NCI-H1105 (cell line): ENCODE results near the gene LPAR1.
"Not testable (repeated sequence)": the region's sequence is repeated elsewhere in the genome, so short reads cannot be mapped to it uniquely, and the experiment has no call there.

Source experiments
- DNase-seq: peaks from one replicate; lab custom pipeline; 2025; lab: John Stamatoyannopoulos, UW

LPAR1 gene

GRCh38 chr9:110874963-110875674 is 163.2 kb downstream of the LPAR1 start:
- no peak for DNase-seq

- DNase-seq, result no peak
These were observed 165.3 kb downstream of the LPAR1 start for GRCh38 chr9:110872920-110873319.

- DNase-seq, result no peak
These were observed 166.5 kb downstream of the LPAR1 start for GRCh38 chr9:110871736-110872135.

GRCh38 chr9:110869931-110870330 is 168.3 kb downstream of the LPAR1 start:
- DNase-seq, result no peak

- no peak for DNase-seq
These were observed 174.3 kb downstream of the LPAR1 start for GRCh38 chr9:110864011-110864410.

- not testable (repeated sequence) for DNase-seq
These were observed 176.7 kb downstream of the LPAR1 start for GRCh38 chr9:110861370-110862110.

GRCh38 chr9:110856772-110857171 is 181.5 kb downstream of the LPAR1 start:
- DNase-seq, result no peak

- no peak for DNase-seq
These were observed 187.7 kb downstream of the LPAR1 start for GRCh38 chr9:110850401-110851135.

- DNase-seq, result no peak
These were observed 190.6 kb downstream of the LPAR1 start for GRCh38 chr9:110847671-110848070.

- no peak for DNase-seq
These were observed 192.1 kb downstream of the LPAR1 start for GRCh38 chr9:110846215-110846614.

- no peak for DNase-seq
These were observed 194.1 kb downstream of the LPAR1 start for GRCh38 chr9:110844121-110844520.

- no peak for DNase-seq
These were observed 195.3 kb downstream of the LPAR1 start for GRCh38 chr9:110842986-110843385.

- DNase-seq, result no peak
These were observed 196.1 kb downstream of the LPAR1 start for GRCh38 chr9:110842169-110842568.

- no peak for DNase-seq
These were observed 200.8 kb downstream of the LPAR1 start for GRCh38 chr9:110837401-110838005.

GRCh38 chr9:110835859-110836271 is 202.4 kb downstream of the LPAR1 start:
- no peak for DNase-seq

GRCh38 chr9:110835404-110835803 is 202.9 kb downstream of the LPAR1 start:
- no peak for DNase-seq

- no peak for DNase-seq
These were observed 205.3 kb downstream of the LPAR1 start for GRCh38 chr9:110832926-110833325.

- DNase-seq, result no peak
These were observed 207.8 kb downstream of the LPAR1 start for GRCh38 chr9:110830495-110830894.

GRCh38 chr9:110828264-110828663 is 210.0 kb downstream of the LPAR1 start:
- DNase-seq, result no peak

GRCh38 chr9:110826400-110826799 is 211.9 kb downstream of the LPAR1 start:
- not testable (repeated sequence) for DNase-seq

- no peak for DNase-seq
These were observed 212.3 kb downstream of the LPAR1 start for GRCh38 chr9:110825950-110826349.

- DNase-seq, result not testable (repeated sequence)
These were observed 213.1 kb downstream of the LPAR1 start for GRCh38 chr9:110825129-110825528.
